SK-N-SH (cell line): ENCODE results near the gene NAV2.

Source experiments
- CHD2 ChIP-seq: fragments of 150-350 bp; IDR thresholded peaks from 2 replicates; pipeline ENCODE4 v1.6.1; 2018; ENCODE audit warnings: low read length; ENCODE audit not compliant: partially characterized antibody
- CTCF ChIP-seq: fragments of 200-600 bp; sonication (generic); IDR thresholded peaks from 2 replicates; pipeline ENCODE4 v1.6.1; 2017; ENCODE audit warnings: antibody characterized with exemption, mild to moderate bottlenecking, moderate library complexity
- ELF1 ChIP-seq: IDR thresholded peaks from 2 replicates; pipeline ENCODE4 v1.4.0; 2012
- FOSL2 ChIP-seq: IDR thresholded peaks from 2 replicates; pipeline ENCODE4 v1.4.0; 2012; ENCODE audit warnings: low read depth, mild to moderate bottlenecking, moderate library complexity, borderline replicate concordance
- NRF1 ChIP-seq: IDR thresholded peaks from 2 replicates; pipeline ENCODE4 v1.6.1; 2012; ENCODE audit warnings: low read depth, mild to moderate bottlenecking, low read length
- RAD21 ChIP-seq: IDR thresholded peaks from 2 replicates; pipeline ENCODE4 v1.6.1; 2012; ENCODE audit warnings: mild to moderate bottlenecking, low read length
- SIN3A ChIP-seq: IDR thresholded peaks from 2 replicates; pipeline ENCODE4 v1.6.1; 2012; ENCODE audit warnings: low read depth, mild to moderate bottlenecking, low read length, moderate library complexity, borderline replicate concordance
- SMC3 ChIP-seq: IDR thresholded peaks from 2 replicates; pipeline ENCODE4 v1.6.1; 2012; ENCODE audit warnings: low read depth, low read length, improper control_type of control experiment
- TAF1 ChIP-seq: IDR thresholded peaks from 2 replicates; pipeline ENCODE4 v1.6.1; 2012; ENCODE audit warnings: low read depth, mild to moderate bottlenecking, low read length, moderate library complexity, borderline replicate concordance
- TCF12 ChIP-seq: IDR thresholded peaks from 2 replicates; pipeline ENCODE4 v1.4.0; 2012
- USF1 ChIP-seq: IDR thresholded peaks from 2 replicates; pipeline ENCODE4 v1.4.0; 2012; ENCODE audit warnings: low read depth, borderline replicate concordance

DNA sequence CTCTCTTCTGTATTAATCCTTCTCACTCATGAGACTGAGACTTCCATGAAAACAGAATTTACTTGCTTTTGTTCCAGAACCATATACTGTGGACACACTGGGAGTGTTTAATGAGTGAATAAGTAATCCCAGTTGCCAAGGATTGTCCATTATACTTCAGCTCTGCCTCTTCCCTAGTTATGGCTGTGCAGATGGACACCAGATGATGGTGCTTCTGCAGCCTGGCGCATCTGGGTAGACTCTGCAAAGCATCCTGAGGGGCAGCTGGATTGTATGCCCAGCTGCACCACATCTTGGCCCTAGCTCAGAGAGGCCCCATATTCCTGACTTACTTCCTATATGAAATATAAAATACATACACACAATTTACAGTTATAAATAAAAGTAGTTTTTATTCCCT lies 404.2 kb downstream of the NAV2 start:
- TF ChIP-seq CHD2 (no peak), CTCF (no peak), RAD21 (no peak), SIN3A (no peak), TCF12 (peak; percentile 80), USF1 (no peak), TAF1 (no peak), NRF1 (no peak), FOSL2 (no peak), ELF1 (no peak), SMC3 (no peak)
